ENCODE measurements around the gene STXBP6.

DNA sequence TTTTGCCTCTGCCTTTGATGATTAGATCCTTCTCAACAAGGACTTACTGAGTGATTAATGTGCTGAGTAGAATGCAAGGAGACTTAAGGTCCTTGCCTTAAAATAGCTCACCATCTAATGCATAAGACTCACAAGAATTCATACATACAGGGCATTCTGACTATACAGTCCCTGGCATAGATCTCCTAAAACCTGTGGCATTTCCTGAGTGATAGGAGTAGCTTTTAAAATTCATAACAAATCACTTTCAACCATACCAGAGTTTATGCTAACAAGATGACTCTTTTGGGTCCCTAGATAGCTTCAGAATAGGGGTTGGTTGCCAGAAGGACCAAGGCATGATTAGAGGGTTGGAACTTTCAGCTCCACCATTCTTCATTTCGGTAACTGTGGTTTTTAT is 48.8 kb downstream of the STXBP6 start:
- TF ChIP-seq, protein P1, sequence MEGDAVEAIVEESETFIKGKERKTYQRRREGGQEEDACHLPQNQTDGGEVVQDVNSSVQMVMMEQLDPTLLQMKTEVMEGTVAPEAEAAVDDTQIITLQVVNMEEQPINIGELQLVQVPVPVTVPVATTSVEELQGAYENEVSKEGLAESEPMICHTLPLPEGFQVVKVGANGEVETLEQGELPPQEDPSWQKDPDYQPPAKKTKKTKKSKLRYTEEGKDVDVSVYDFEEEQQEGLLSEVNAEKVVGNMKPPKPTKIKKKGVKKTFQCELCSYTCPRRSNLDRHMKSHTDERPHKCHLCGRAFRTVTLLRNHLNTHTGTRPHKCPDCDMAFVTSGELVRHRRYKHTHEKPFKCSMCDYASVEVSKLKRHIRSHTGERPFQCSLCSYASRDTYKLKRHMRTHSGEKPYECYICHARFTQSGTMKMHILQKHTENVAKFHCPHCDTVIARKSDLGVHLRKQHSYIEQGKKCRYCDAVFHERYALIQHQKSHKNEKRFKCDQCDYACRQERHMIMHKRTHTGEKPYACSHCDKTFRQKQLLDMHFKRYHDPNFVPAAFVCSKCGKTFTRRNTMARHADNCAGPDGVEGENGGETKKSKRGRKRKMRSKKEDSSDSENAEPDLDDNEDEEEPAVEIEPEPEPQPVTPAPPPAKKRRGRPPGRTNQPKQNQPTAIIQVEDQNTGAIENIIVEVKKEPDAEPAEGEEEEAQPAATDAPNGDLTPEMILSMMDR (conservative IDR thresholded peaks at IDR 0.05) = no peak
- TF ChIP-seq EZH2 (IDR thresholded peaks at IDR 0.05; ENCODE audit: low read depth) = no peak

Data from PC-9 (cell line).